Esophagus muscularis mucosa (tissue), 4 donors: Measurements from ENCODE around the gene PWWP2A. TPM values are rescaled to one million over a fixed set of nuclear protein-coding genes. Genes with fewer than 3 reads are reported as not detected.

Experiments used
- DNase-seq: peaks from one replicate; pipeline ENCODE4 v3.0.0-alpha.2; 2017; ENCODE audit errors: extremely low spot score
- H3K27ac ChIP-seq, 4 donors: fragments of 200-600 bp; sonication (generic); replicated peaks in 1 of 4; 1 replicate in 3 of 4; 2 replicates in 1 of 4; pipeline ENCODE4 v1.5.1; 2016 to 2019; ENCODE audit warnings: mild to moderate bottlenecking in 1 of 4
- H3K27me3 ChIP-seq, 4 donors: fragments of 200-600 bp; sonication (generic); one replicate each; pipeline versions ENCODE4 v1.5.1 to v1.6.0; 2016 to 2019
- H3K36me3 ChIP-seq, 4 donors: fragments of 200-600 bp; sonication (generic); one replicate each; pipeline ENCODE4 v1.5.1; 2016 to 2019
- H3K4me1 ChIP-seq, 4 donors: fragments of 200-600 bp; sonication (generic); one replicate each; pipeline ENCODE4 v1.5.1; 2016 to 2019
- H3K4me3 ChIP-seq, 4 donors: fragments of 200-600 bp; sonication (generic); 1 replicate in 2 of 4; 2 replicates in 2 of 4; pipeline ENCODE4 v1.5.1; 2016 to 2019; ENCODE audit warnings: mild to moderate bottlenecking in 4 of 4, moderate library complexity in 1 of 4
- H3K9me3 ChIP-seq, 4 donors: fragments of 200-600 bp; sonication (generic); 1 replicate in 3 of 4; 2 replicates in 1 of 4; pipeline ENCODE4 v1.5.1; 2016 to 2019
- EP300 ChIP-seq: sonication (generic); formaldehyde crosslinking; IDR thresholded peaks from one replicate; pipeline ENCODE4 v1.6.1; 2017; ENCODE audit warnings: antibody characterized with exemption
- POLR2A ChIP-seq: fragments of 450-650 bp; IDR thresholded peaks from one replicate; pipeline ENCODE4 v1.6.1; 2017; ENCODE audit warnings: antibody characterized with exemption, moderate library complexity, mild to moderate bottlenecking, low read depth
- POLR2AphosphoS5 ChIP-seq, 2 donors: sonication (generic); formaldehyde crosslinking; IDR thresholded peaks; one replicate each; pipeline ENCODE4 v1.6.1; 2017; ENCODE audit warnings: antibody characterized with exemption in 2 of 2
- WGBS: methylation state at CpG from one replicate; pipeline ENCODE4 v1.1.5; 2018; 5-methylcytosine and 5-hydroxymethylcytosine counted together
- intact Hi-C: fragments of 100-400 bp; cut with DNase I; formaldehyde crosslinking; loops from one replicate; pipeline ENCODE4 v1.15.1; 2023
- total RNA-seq, 4 donors: library from RNA; depleted of rRNA; stranded (reverse); fragments of >200 nt; gene quantifications; one replicate each; pipeline versions ENCODE4 v1.1.0 to v1.2.1, GENCODE V29; 2016
- TF ChIP-seq, protein P1 (sequence below), 3 experiments: fragments of 200-600 bp in 2 of 3; fragments of 450-650 bp in 1 of 3; sonication (generic) in 2 of 3; IDR thresholded peaks; one replicate each; pipeline ENCODE4 v1.5.1; 2017 to 2019; ENCODE audit warnings: antibody characterized with exemption in 3 of 3, mild to moderate bottlenecking in 2 of 3, moderate library complexity in 1 of 3

PWWP2A gene
- total RNA-seq, 4 donors from 2014 or later, result 17.2 to 30.3 (median 24.2) TPM

DNA sequence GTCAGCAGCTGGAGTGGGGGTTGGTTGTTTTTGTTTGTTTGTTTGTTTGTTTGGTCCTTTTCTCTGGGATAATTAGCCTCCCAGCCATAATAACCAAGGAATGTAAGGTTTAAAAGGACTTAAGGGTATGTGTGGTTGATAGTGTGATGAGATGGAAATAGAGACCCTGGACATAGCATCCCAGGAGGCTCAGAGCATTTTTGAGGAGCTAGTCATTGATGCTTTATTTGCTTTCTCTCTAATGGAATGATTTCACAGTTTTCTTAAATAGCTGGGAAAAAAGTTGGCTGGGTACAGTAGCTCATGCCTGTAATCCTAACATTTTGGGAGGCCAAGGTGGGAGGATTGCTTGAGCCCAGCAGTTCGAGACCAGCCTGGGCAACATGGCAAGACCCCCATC lies 65.2 kb downstream of the PWWP2A start:
- Histone ChIP-seq H3K4me1 (no peaks in the 10 kb centered on the region), H3K36me3 (peaks cover 39 to 98% (median 92%) of the 10 kb centered on the region in 4 donors), H3K27ac (no peak overlapping the region), H3K4me3 (no peak overlapping the region), H3K27me3 (no peaks in the 10 kb centered on the region), H3K9me3 (no peaks in the 10 kb centered on the region)
- DNase-seq, result no peak
- intact Hi-C loops, result no loop called here
- TF ChIP-seq POLR2A (no peak), EP300 (no peak), POLR2AphosphoS5 (IDR thresholded peaks at IDR 0.05) (no peak)
- TF ChIP-seq, protein P1, sequence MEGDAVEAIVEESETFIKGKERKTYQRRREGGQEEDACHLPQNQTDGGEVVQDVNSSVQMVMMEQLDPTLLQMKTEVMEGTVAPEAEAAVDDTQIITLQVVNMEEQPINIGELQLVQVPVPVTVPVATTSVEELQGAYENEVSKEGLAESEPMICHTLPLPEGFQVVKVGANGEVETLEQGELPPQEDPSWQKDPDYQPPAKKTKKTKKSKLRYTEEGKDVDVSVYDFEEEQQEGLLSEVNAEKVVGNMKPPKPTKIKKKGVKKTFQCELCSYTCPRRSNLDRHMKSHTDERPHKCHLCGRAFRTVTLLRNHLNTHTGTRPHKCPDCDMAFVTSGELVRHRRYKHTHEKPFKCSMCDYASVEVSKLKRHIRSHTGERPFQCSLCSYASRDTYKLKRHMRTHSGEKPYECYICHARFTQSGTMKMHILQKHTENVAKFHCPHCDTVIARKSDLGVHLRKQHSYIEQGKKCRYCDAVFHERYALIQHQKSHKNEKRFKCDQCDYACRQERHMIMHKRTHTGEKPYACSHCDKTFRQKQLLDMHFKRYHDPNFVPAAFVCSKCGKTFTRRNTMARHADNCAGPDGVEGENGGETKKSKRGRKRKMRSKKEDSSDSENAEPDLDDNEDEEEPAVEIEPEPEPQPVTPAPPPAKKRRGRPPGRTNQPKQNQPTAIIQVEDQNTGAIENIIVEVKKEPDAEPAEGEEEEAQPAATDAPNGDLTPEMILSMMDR (IDR thresholded peaks at IDR 0.05), result no peak
- 89% methylated on average over 1 of the region's 1 CpG for WGBS

DNA sequence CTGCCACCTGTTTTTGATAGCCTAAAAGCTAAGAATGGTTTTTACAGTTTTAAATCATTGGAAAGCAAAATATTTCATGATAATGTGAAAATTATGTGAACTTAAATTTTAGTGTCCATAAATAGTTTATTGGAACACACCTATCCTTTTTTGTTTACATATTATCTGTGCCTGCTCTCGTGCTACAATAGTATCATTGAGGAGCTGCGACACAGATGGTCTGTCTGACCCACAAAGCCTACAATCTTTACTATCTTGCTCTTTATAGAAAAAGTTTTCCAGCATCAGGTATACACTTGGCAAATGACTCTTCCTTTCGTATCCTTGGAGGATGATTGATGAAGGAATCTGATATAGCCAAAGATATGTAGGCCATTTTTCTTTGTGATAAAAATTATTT lies 70.2 kb downstream of the PWWP2A start:
- Histone ChIP-seq H3K4me1 (peaks cover 0 to 6% (median 0%) of the 10 kb centered on the region in 4 donors), H3K27ac (no peak overlapping the region), H3K4me3 (no peak overlapping the region), H3K9me3 (no peaks in the 10 kb centered on the region), H3K36me3 (peaks cover 21 to 82% (median 61%) of the 10 kb centered on the region in 4 donors), H3K27me3 (no peaks in the 10 kb centered on the region)
- intact Hi-C loops, result no loop called here
- DNase-seq, result no peak
- TF ChIP-seq EP300 (no peak), POLR2A (no peak), POLR2AphosphoS5 (IDR thresholded peaks at IDR 0.05) (no peak)
- TF ChIP-seq, protein P1 (IDR thresholded peaks at IDR 0.05), result no peak
- WGBS, result 76% methylated on average over 3 of the region's 3 CpGs

DNA sequence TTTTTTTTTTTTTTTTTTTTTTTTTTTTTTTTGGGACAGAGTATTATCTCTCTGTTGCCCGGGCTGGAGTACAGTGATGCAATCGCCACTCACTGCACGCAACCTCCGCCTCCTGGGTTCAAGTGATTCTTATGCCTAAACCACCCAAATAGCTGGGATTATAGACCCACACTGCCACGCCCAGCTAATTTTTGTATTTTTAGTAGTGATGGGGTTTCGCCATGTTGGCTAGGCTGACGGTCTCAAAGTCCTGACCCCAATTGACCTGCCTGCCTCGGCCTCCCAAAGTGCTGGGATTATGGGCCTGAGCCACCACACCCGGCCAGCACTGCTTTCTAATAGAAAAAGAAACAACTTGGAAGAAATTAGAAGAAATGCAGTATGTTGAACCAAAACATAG lies 71.1 kb downstream of the PWWP2A start:
- TF ChIP-seq EP300 (no peak), POLR2AphosphoS5 (IDR thresholded peaks at IDR 0.05) (no peak), POLR2A (no peak)
- TF ChIP-seq, protein P1 (IDR thresholded peaks at IDR 0.05), result no peak
- peaks cover 0 to 6% (median 0%) of the 10 kb centered on the region in 4 donors for H3K4me1 ChIP-seq
- H3K9me3 ChIP-seq, result no peaks in the 10 kb centered on the region
- DNase-seq, result no peak
- H3K36me3 ChIP-seq, result peaks cover 21 to 82% (median 52%) of the 10 kb centered on the region in 4 donors
- no peak overlapping the region for H3K27ac ChIP-seq
- no peak overlapping the region for H3K4me3 ChIP-seq
- intact Hi-C loops, result no loop called here
- no peaks in the 10 kb centered on the region for H3K27me3 ChIP-seq
- WGBS, result 92% methylated on average over 9 of the region's 9 CpGs

DNA sequence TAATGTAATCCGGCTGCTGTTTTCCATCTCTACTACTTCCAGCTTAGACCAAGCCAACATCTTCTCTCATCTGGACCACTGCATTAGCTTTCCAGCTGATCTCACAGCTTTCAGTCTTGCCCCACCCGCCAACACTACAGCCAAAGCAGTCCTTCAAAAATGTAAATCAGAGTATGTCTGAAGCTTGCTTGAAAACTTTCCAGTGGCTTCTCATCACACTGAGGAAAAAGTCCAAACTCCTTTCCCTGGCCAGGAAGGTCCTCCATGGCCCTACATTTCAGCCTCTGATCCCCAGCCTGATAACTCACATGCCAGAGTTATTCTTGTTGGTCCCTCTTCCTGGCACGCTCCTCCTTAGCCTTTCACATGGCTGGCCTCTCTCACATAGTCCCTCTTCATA lies 71.8 kb downstream of the PWWP2A start:
- Histone ChIP-seq H3K36me3 (peaks cover 21 to 78% (median 44%) of the 10 kb centered on the region in 4 donors), H3K4me3 (no peak overlapping the region), H3K4me1 (peaks cover 0 to 6% (median 0%) of the 10 kb centered on the region in 4 donors), H3K27me3 (no peaks in the 10 kb centered on the region), H3K27ac (peak overlapping the region in 1 of 4 donors; percentile 15), H3K9me3 (no peaks in the 10 kb centered on the region)
- no peak for DNase-seq
- 81% methylated on average over 3 of the region's 3 CpGs for WGBS
- intact Hi-C loops, result no loop called here
- TF ChIP-seq, protein P1 (IDR thresholded peaks at IDR 0.05), result no peak
- TF ChIP-seq POLR2AphosphoS5 (IDR thresholded peaks at IDR 0.05), result no peak
- TF ChIP-seq EP300, result no peak
- TF ChIP-seq POLR2A, result no peak

DNA sequence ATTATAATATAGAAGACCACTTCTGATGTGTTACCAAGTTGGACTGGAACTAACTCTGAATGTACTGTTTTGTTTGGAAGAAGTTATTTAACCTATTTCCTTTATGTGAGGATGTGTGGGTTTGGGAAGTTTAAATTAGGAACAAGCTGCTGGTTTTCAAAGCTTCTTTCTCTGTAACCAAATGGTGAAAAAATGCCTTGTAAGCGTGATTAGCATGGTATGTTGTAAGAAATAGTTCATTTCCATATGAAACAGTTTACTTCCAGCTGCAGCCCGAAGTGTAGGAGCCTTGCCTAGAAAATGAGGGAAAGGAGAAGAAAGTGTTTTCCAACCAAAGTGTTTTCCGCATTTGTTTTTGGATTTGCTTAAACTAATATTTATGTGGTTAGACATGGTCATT lies 74.3 kb downstream of the PWWP2A start:
- Histone ChIP-seq H3K4me3 (no peak overlapping the region), H3K9me3 (no peaks in the 10 kb centered on the region), H3K27me3 (no peaks in the 10 kb centered on the region), H3K4me1 (peaks cover 0 to 6% (median 0%) of the 10 kb centered on the region in 4 donors), H3K36me3 (peaks cover 14 to 77% (median 37%) of the 10 kb centered on the region in 4 donors), H3K27ac (no peak overlapping the region)
- TF ChIP-seq EP300 (no peak), POLR2A (no peak), POLR2AphosphoS5 (IDR thresholded peaks at IDR 0.05) (no peak)
- TF ChIP-seq, protein P1 (IDR thresholded peaks at IDR 0.05), result no peak
- intact Hi-C loops, result no loop called here
- 83% methylated on average over 3 of the region's 3 CpGs for WGBS
- no peak for DNase-seq
